ENCODE results near the gene DDX47.

The DDX47 gene

GRCh38 chr12:12877153-12877768 lies 64.1 kb downstream of the DDX47 start:
- DNase-seq: no peak

GRCh38 chr12:12877781-12878455 lies 64.8 kb downstream of the DDX47 start:
- no peak for DNase-seq
